ENCODE data around the gene PRDM15. TPM values are rescaled to one million over a fixed set of nuclear protein-coding genes. Genes with fewer than 3 reads are reported as not detected.
A peak's percentile ranks its signal among the peaks of the same experiment; 100 is the strongest.

Gene PRDM15
- total RNA-seq, 1 experiment from 2014 or later, result 11.2 TPM

GRCh38 chr21:41763996-41764395 lies 115.1 kb downstream of the PRDM15 start:
- ChIA-PET CTCF (no interaction called here), POLR2A (interaction anchor here (1.5 kb wide), 1 partner anchor 12 kb away, joined by 3 read pairs; no protein-coding TSS in a partner anchor)
- no peaks in the 10 kb centered on the region for H3K27me3 ChIP-seq (ENCODE audit: control insufficient read depth, insufficient read depth, low read length)
- in situ Hi-C loops (cut with HindIII; ENCODE audit: low pct_unique_long_range_greater_than_20kb, low sequenced_read_pairs), result loop anchor here (25.0 kb wide), 1 partner anchor 152 kb away; no protein-coding TSS in a partner anchor
- no TSS peak for BruUV-seq (replicated peaks)
- DNase-seq (ENCODE audit: low read depth, low spot score) (no peak), ATAC-seq (no peak)
- TF ChIP-seq SIN3A (IDR thresholded peaks at IDR 0.05; ENCODE audit: borderline replicate concordance, insufficient read depth, low read depth, low read length) (no peak), TCF7L2 (IDR thresholded peaks at IDR 0.05; ENCODE audit: low read depth, low read length) (no peak), POLR2AphosphoS5 (IDR thresholded peaks at IDR 0.05; ENCODE audit: low read depth, low read length) (no peak), REST (IDR thresholded peaks at IDR 0.05; ENCODE audit: insufficient read depth in 1 of 2, low read depth in 2 of 2, low read length in 1 of 2) (no peak), CTCF (IDR thresholded peaks at IDR 0.05) (no peak)
- no peaks in the 10 kb centered on the region for H3K9me3 ChIP-seq (ENCODE audit: control insufficient read depth, insufficient read depth, low read depth, low read length)
- no peaks in the 10 kb centered on the region; the same call in 1 of the 2 replicates for H3K36me3 ChIP-seq (ENCODE audit: control insufficient read depth, insufficient read depth, low read length)
- peak overlapping the region; percentile 98 for H3K27ac ChIP-seq (ENCODE audit: low read length)
- H3K4me3 ChIP-seq (ENCODE audit: low read depth in 2 of 2, low read length in 2 of 2), result peak overlapping the region; percentile 72 to 91
- H3K4me1 ChIP-seq (ENCODE audit: control insufficient read depth, insufficient read depth, low read length), result peaks cover 19% of the 10 kb centered on the region
- intact Hi-C loops (cut with micrococcal nuclease; ENCODE audit: unreplicated experiment), result no loop called here

- Histone ChIP-seq H3K4me3 (ENCODE audit: low read depth in 2 of 2, low read length in 2 of 2) (peak overlapping the region; percentile 72 to 91), H3K27me3 (ENCODE audit: control insufficient read depth, insufficient read depth, low read length) (no peaks in the 10 kb centered on the region), H3K27ac (ENCODE audit: low read length) (peak overlapping the region; percentile 98), H3K4me1 (ENCODE audit: control insufficient read depth, insufficient read depth, low read length) (peaks cover 22% of the 10 kb centered on the region), H3K9me3 (ENCODE audit: control insufficient read depth, insufficient read depth, low read depth, low read length) (no peaks in the 10 kb centered on the region), H3K36me3 (ENCODE audit: control insufficient read depth, insufficient read depth, low read length) (no peaks in the 10 kb centered on the region; the same call in 1 of the 2 replicates)
- in situ Hi-C loops (cut with HindIII; ENCODE audit: low pct_unique_long_range_greater_than_20kb, low sequenced_read_pairs), result loop anchor here (25.0 kb wide), 1 partner anchor 151 kb away; no protein-coding TSS in a partner anchor
- POLR2A ChIA-PET, result interaction anchor here (1.5 kb wide), 1 partner anchor 11 kb away, joined by 3 read pairs; no protein-coding TSS in a partner anchor
- no peak for ATAC-seq
- CTCF ChIA-PET, result interaction anchor here (0.6 kb wide), 1 partner anchor 14 kb away, joined by 3 read pairs; no protein-coding TSS in a partner anchor
- DNase-seq (ENCODE audit: low read depth, low spot score), result no peak
- intact Hi-C loops (cut with micrococcal nuclease; ENCODE audit: unreplicated experiment), result no loop called here
- TF ChIP-seq POLR2AphosphoS5 (IDR thresholded peaks at IDR 0.05; ENCODE audit: low read depth, low read length), result peak; percentile 52
- no peak for TF ChIP-seq REST (IDR thresholded peaks at IDR 0.05; ENCODE audit: insufficient read depth in 1 of 2, low read depth in 2 of 2, low read length in 1 of 2)
- no TSS peak for BruUV-seq (replicated peaks)
Measured at GRCh38 chr21:41763398-41763931, 115.7 kb downstream of the PRDM15 start.
